Measurements from ENCODE around the gene GAS7. TPM values are rescaled to one million over a fixed set of nuclear protein-coding genes. Genes with fewer than 3 reads are reported as not detected.

GAS7 gene
- total RNA-seq, 1 donor from 2014 or later: 8.5 TPM

DNA sequence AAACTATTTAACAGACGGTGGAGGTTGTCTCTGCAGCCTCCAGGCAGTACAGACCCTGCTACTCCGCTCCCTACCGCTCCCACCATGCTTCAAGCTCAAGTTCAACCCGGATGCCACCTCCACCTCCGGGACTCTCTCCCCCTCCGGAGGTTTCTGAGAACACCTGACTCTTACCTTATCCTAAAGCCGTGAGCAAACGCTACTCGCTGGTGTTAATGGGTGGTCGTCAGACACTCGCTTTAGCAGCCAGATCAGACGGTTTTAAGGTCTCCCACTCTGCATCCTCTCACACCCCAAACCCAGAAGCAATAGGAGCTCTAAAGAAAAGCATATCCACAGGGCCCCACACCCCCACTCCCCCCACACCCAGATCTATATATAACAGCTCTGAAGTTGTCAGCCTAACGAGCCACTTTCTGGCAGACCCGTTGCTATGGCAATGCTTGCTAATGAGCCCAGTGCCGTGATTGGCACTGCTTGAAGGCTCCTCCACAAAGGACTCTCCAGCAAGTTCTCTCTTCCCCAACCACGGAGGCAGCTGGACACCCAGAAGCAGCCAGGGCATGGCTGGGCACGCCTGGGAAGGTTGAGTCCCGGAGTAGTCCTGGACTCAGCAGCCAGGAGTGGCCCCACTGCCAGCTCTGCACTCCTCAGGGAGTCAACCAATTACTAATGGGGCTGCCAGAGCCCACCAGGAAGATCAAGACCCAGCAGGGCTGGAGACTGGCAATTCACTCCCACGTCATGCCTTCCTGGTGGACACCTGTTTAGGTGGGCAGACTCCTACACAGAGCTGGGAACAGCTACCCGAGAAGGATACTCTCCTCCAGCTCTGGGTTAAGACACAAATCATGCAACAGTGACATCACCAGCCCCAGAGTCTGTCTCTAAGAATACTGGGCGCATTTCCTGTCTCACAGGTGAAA, 172.2 kb downstream of the GAS7 start:
- H3K79me2 ChIP-seq (ENCODE audit: insufficient read depth, low read length): no peaks in the 10 kb centered on the region
- H3K27me3 ChIP-seq (ENCODE audit: insufficient read depth, low read length): no peaks in the 10 kb centered on the region
- H3K9me3 ChIP-seq (ENCODE audit: insufficient read depth, low read depth, low read length): no peaks in the 10 kb centered on the region
- no peak overlapping the region for H3K9ac ChIP-seq (ENCODE audit: low read length)
- H2AFZ ChIP-seq (ENCODE audit: low read depth, low read length): no peak overlapping the region
- Mint-ChIP-seq H3K9me3 (ENCODE audit: unreplicated experiment) (no peaks in the 10 kb centered on the region), H3K36me3 (ENCODE audit: low read depth, unreplicated experiment) (no peaks in the 10 kb centered on the region), H3K27ac (ENCODE audit: unreplicated experiment) (no peak overlapping the region), H3K4me1 (ENCODE audit: low read depth, unreplicated experiment) (peaks cover 12% of the 10 kb centered on the region), H3K4me3 (ENCODE audit: unreplicated experiment) (no peak overlapping the region), H3K27me3 (ENCODE audit: low read depth, unreplicated experiment) (peaks cover 2% of the 10 kb centered on the region)
- no peak overlapping the region for H3K4me3 ChIP-seq (ENCODE audit: insufficient read depth, low read depth, low read length)
- no peaks in the 10 kb centered on the region for H3K4me1 ChIP-seq (ENCODE audit: insufficient read depth, low read length)
- H3K4me2 ChIP-seq (ENCODE audit: low read length): no peak overlapping the region
- no peaks in the 10 kb centered on the region for H3K36me3 ChIP-seq (ENCODE audit: insufficient read depth, low read length)
- H4K20me1 ChIP-seq (ENCODE audit: insufficient read depth, low read length): no peaks in the 10 kb centered on the region
- TF ChIP-seq, protein P1, sequence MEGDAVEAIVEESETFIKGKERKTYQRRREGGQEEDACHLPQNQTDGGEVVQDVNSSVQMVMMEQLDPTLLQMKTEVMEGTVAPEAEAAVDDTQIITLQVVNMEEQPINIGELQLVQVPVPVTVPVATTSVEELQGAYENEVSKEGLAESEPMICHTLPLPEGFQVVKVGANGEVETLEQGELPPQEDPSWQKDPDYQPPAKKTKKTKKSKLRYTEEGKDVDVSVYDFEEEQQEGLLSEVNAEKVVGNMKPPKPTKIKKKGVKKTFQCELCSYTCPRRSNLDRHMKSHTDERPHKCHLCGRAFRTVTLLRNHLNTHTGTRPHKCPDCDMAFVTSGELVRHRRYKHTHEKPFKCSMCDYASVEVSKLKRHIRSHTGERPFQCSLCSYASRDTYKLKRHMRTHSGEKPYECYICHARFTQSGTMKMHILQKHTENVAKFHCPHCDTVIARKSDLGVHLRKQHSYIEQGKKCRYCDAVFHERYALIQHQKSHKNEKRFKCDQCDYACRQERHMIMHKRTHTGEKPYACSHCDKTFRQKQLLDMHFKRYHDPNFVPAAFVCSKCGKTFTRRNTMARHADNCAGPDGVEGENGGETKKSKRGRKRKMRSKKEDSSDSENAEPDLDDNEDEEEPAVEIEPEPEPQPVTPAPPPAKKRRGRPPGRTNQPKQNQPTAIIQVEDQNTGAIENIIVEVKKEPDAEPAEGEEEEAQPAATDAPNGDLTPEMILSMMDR (IDR thresholded peaks at IDR 0.05; ENCODE audit: insufficient read depth, low read depth, low read length): no peak
- no peak for TF ChIP-seq EZH2 (IDR thresholded peaks at IDR 0.05; ENCODE audit: insufficient read depth, low read length)
- H3K27ac ChIP-seq (ENCODE audit: low read depth, low read length): no peak overlapping the region
- DNase-seq (ENCODE audit: low read depth) (no peak), FAIRE-seq (no peak)

DNA sequence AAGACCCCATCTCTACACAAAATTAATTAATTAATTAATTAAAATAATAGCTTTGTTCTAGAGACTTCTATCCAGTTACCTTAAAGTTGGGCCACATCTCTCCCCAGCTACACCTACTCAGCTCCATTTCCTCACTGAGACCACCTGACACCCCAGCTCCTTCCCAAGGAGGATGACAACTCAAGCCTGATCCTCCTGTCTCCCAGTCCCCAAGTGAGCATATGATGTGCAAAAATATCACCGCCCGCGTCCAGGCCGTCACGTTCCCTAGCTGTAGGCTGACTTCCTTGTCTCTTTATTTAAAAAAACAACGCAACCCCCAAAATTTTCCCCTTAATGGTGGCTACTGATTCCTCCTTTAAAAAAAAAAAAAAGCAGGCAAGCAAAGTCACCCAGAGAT, 173.2 kb downstream of the GAS7 start:
- H3K27ac Mint-ChIP-seq (ENCODE audit: unreplicated experiment): no peak overlapping the region

More for the DNA sequence above, 173.2 kb downstream of the GAS7 start:
- Histone ChIP-seq H3K9me3 (ENCODE audit: insufficient read depth, low read depth, low read length) (no peaks in the 10 kb centered on the region), H2AFZ (ENCODE audit: low read depth, low read length) (no peak overlapping the region), H3K4me1 (ENCODE audit: insufficient read depth, low read length) (no peaks in the 10 kb centered on the region), H3K27me3 (ENCODE audit: insufficient read depth, low read length) (no peaks in the 10 kb centered on the region), H3K4me2 (ENCODE audit: low read length) (no peak overlapping the region), H3K9ac (ENCODE audit: low read length) (no peak overlapping the region), H3K79me2 (ENCODE audit: insufficient read depth, low read length) (no peaks in the 10 kb centered on the region), H3K27ac (ENCODE audit: low read depth, low read length) (no peak overlapping the region), H3K4me3 (ENCODE audit: insufficient read depth, low read depth, low read length) (no peak overlapping the region), H4K20me1 (ENCODE audit: insufficient read depth, low read length) (no peaks in the 10 kb centered on the region), H3K36me3 (ENCODE audit: insufficient read depth, low read length) (no peaks in the 10 kb centered on the region)
- Mint-ChIP-seq H3K4me3 (ENCODE audit: unreplicated experiment) (no peak overlapping the region), H3K36me3 (ENCODE audit: low read depth, unreplicated experiment) (no peaks in the 10 kb centered on the region), H3K27me3 (ENCODE audit: low read depth, unreplicated experiment) (no peaks in the 10 kb centered on the region), H3K9me3 (ENCODE audit: unreplicated experiment) (no peaks in the 10 kb centered on the region), H3K4me1 (ENCODE audit: low read depth, unreplicated experiment) (peaks cover 14% of the 10 kb centered on the region)
- FAIRE-seq: no peak
- TF ChIP-seq EZH2 (IDR thresholded peaks at IDR 0.05; ENCODE audit: insufficient read depth, low read length): no peak
- TF ChIP-seq, protein P1 (IDR thresholded peaks at IDR 0.05; ENCODE audit: insufficient read depth, low read depth, low read length): no peak
- DNase-seq (ENCODE audit: low read depth): no peak
